Adipocyte (in vitro differentiated cells): Measurements from ENCODE around the gene ZP2.
A peak's percentile ranks its signal among the peaks of the same experiment; 100 is the strongest.
"Not testable (repeated sequence)": the region's sequence is repeated elsewhere in the genome, so short reads cannot be mapped to it uniquely, and the experiment has no call there.

Experiments used
- DNase-seq: peaks from one replicate; pipeline ENCODE4 v3.0.0-alpha.2; 2015; ENCODE audit warnings: low read depth
- H3K27me3 ChIP-seq: replicated peaks from 2 replicates; pipeline ENCODE4 v1.7.0; 2013; ENCODE audit warnings: mild to moderate bottlenecking, low read length, moderate library complexity; ENCODE audit not compliant: control insufficient read depth, insufficient read depth
- H3K36me3 ChIP-seq: 2 replicates; pipeline ENCODE4 v1.7.0; 2013; ENCODE audit warnings: low read length, mild to moderate bottlenecking, moderate library complexity; ENCODE audit not compliant: control insufficient read depth, insufficient read depth, severe bottlenecking
- H3K4me1 ChIP-seq: 2 replicates; pipeline ENCODE4 v1.7.0; 2013; ENCODE audit warnings: mild to moderate bottlenecking, low read length, moderate library complexity; ENCODE audit not compliant: control insufficient read depth, insufficient read depth
- H3K4me3 ChIP-seq: 2 replicates; pipeline ENCODE4 v1.7.0; 2013; ENCODE audit warnings: mild to moderate bottlenecking, low read length, moderate library complexity
- H3K9ac ChIP-seq: 2 replicates; pipeline ENCODE4 v1.7.0; 2013; ENCODE audit warnings: mild to moderate bottlenecking, low read length, moderate library complexity
- H3K9me3 ChIP-seq: 2 replicates; pipeline ENCODE4 v1.7.0; 2013; ENCODE audit warnings: mild to moderate bottlenecking, low read length, moderate library complexity; ENCODE audit not compliant: control insufficient read depth

ZP2 gene

DNA sequence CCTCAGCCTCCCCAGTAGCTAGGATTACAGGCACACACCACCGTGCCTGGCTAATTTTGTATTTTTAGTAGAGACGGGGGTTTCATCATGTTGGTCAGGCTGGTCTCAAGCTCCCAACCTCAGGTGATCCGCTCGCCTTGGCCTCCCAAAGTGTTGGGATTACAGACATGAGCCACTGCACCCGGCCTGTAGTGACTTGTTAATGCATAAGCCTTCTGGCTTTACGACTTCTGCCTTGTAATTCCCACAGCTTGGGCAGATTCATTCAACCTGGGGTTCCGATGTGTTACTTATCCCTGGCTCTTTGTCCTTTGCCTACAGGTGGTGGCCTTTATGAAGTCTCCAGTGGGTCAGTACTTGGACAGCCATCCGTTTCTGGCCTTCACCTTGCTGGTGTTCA is 41.3 kb downstream of the ZP2 start:
- H3K36me3 ChIP-seq = peaks cover 71% of the 10 kb centered on the region
- H3K4me3 ChIP-seq, H3K27me3 ChIP-seq, H3K4me1 ChIP-seq, H3K9ac ChIP-seq, H3K9me3 ChIP-seq, DNase-seq: not testable (repeated sequence)

DNA sequence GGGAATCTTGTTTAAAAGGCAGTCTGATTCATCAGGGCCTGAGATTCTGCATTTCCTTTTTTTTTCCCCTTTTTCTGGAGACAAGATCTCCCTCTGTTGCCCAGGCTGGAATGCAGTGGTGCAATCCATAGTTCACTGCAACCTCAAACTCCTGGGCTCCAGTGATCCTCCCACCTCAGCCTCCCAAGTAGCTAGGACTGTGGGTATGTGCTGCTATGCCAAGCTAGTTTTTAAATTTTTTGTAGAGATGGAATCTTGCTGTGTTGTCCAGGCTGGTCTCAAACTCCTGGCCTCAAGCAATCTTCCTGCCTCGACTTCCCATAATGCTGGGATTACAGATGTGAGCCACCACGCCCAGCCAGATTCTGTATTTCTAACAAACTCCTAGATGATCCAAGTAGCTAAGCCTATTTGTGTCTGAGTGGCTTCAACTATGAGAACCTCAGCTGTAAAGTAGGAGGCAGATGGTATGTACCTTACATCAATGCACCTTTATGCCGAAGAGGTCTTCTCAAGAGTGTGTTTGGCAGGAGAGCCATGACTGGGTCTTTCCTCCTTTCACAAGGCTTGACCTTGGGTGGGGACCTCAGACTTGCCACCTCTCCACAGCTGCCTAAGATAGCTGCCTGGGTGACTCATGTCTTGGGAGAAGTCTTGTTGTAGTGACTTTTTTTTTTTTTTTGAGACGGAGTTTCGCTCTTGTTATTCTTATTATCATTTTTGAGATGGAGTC is 42.0 kb downstream of the ZP2 start:
- DNase-seq = peak; percentile 21
- no peak overlapping the region for H3K9ac ChIP-seq
- H3K4me1 ChIP-seq = peaks cover 6% of the 10 kb centered on the region
- no peaks in the 10 kb centered on the region for H3K9me3 ChIP-seq
- no peaks in the 10 kb centered on the region for H3K27me3 ChIP-seq
- H3K36me3 ChIP-seq = peaks cover 68% of the 10 kb centered on the region
- no peak overlapping the region for H3K4me3 ChIP-seq

DNA sequence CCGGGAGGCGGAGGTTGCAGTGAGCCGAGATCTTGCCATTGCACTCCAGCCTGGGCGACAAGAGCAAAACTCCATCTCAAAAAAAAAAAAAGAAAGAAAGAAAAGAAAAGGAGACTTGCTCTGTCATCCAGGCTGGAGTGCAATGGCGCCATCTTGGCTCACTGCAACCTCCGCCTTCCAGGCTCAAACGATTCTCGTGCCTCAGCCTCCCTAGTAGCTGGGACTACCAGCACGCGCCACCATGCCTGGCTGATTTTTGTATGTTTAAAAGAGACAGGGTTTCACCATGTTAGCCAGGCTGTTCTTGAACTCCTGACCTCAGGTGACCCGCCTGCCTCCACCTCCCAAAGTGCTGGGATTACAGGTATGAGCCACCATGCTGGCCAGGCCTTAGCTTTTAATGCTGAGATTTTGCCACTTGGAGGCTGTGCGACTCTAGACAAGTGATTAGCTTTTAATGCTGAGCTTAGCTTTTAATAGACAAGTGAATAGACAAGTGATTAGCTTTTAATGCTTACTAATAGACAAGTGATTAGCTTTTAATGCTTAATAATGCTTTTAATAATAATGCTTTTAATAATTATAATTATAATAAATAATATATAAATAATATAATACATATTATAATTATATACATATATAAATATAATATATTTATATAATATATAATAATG is 43.3 kb downstream of the ZP2 start:
- Histone ChIP-seq H3K4me1 (peaks cover 15% of the 10 kb centered on the region), H3K9me3 (no peaks in the 10 kb centered on the region), H3K27me3 (no peaks in the 10 kb centered on the region), H3K36me3 (peaks cover 62% of the 10 kb centered on the region), H3K4me3 (no peak overlapping the region), H3K9ac (no peak overlapping the region)
- no peak for DNase-seq

DNA sequence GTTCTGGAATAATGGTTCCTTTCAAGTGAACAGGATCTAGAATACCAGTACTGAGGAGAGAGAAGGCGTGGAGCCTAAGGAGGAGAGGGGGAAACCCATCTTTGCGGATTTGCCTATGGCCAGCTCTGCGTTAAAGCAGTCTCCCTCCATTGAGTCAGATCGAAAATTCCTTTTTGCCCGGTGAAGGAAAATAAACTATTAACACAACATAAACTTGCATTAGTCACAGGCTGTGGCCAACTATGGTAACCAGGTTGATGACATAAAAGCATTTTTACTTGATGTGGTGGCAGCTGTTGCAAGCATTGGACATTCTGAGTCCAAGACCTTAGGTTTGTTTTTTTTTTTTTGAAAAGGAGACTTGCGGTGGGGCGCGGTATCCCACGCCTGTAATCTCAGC is 44.0 kb downstream of the ZP2 start:
- Histone ChIP-seq H3K4me1 (peaks cover 22% of the 10 kb centered on the region), H3K9ac (no peak overlapping the region), H3K36me3 (peaks cover 55% of the 10 kb centered on the region), H3K27me3 (no peaks in the 10 kb centered on the region), H3K9me3 (no peaks in the 10 kb centered on the region), H3K4me3 (no peak overlapping the region)
- DNase-seq = peak; percentile 61

DNA sequence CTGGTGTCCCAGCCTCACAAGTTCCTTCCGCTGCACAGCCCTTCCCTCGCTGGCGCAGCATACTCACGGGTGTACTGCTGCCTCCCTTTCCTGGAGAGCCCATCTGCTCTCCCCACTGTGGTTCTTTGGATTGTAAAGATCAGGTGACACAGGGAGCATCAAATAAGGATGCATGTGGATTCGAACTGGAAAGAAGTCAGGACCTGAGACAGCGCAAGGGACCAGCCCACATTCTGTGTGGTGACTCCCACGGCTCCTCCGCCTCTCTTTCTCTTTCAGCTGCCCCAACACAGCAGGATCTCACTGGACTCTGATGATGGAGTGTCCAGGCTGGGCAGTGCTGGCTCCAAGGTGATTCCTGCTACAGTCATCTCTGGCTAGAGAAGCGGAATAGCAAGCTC is 44.8 kb downstream of the ZP2 start:
- H3K36me3 ChIP-seq = peaks cover 47% of the 10 kb centered on the region
- H3K9ac ChIP-seq = no peak overlapping the region
- H3K9me3 ChIP-seq = no peaks in the 10 kb centered on the region
- no peak for DNase-seq
- no peak overlapping the region for H3K4me3 ChIP-seq
- no peaks in the 10 kb centered on the region for H3K27me3 ChIP-seq
- H3K4me1 ChIP-seq = peaks cover 27% of the 10 kb centered on the region

DNA sequence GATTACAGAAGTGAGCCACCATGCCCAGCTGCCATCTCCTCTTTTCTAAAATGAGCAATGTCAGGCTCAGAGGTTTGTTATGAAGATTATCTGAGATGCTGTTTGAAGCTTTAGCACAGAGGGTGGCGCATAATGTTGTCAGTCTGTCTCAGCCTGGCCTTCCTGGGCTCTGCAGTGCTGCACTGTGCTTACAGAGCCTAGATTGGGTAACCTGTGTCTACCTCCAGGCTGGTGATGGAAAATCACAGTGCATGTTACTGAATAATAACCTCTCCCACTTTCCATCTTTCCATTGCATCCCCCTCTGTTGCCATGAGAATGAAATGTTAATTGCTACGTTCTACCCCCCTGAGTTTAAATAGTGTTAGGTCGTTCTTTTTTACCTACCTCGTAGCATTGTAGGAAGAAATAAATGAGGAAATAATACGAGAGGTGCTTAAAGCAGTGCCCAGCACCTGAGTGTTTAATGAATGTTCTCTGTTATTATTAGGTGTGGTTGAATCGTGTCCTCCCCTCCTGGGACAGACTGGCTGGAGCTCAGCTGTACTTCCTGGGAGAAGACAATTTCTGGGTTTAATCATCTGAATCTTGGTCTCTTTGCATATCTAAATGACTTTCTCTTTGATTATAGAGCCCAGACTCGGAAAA is 46.7 kb downstream of the ZP2 start:
- Histone ChIP-seq H3K4me3 (no peak overlapping the region), H3K9ac (no peak overlapping the region), H3K9me3 (no peaks in the 10 kb centered on the region), H3K27me3 (no peaks in the 10 kb centered on the region), H3K36me3 (peaks cover 32% of the 10 kb centered on the region), H3K4me1 (peaks cover 45% of the 10 kb centered on the region)
- DNase-seq = no peak

DNA sequence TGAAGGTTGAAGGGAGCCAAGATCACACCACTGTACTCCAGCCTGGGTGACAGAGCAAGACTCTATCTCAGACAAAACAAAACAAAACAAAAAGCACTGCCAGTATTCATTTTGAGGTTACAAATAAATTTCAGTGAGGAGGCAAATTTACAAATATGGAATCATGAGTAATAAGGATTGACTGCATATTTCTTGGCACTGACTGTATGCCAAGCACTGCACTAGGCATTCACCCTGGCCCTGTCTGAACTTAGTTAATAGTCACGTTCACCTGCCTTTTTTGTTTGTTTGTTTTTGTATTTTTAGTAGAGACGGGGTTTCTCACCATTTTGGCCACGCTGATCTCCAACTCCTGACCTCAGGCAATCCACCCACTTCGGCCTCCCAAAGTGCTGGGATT is 47.8 kb downstream of the ZP2 start:
- H3K4me3 ChIP-seq = no peak overlapping the region
- peaks cover 32% of the 10 kb centered on the region for H3K36me3 ChIP-seq
- no peak overlapping the region for H3K9ac ChIP-seq
- no peaks in the 10 kb centered on the region for H3K9me3 ChIP-seq
- DNase-seq = peak; percentile 17
- no peaks in the 10 kb centered on the region for H3K27me3 ChIP-seq
- H3K4me1 ChIP-seq = peaks cover 40% of the 10 kb centered on the region

DNA sequence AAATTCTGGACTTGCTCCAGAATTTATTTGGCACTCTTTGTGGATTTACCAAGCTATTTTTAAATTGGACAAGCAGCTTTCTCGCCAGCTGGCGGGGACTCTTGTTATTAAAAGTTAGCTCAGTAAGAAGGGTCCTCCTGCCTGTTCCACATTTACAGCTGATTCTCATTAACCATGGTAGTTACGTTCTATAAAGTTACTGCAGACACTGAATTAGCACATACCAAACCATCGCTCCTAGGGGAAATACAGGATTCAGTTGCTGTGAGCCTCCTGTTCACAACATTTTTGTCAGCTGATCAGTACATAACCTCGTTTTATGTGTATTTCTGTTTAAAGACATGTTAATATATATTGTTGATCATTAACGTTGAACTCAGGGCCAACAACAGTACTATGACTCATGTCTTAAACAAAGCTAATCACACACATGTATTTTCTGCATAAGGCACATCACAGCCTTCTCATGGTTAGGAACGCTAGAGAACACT is 48.7 kb downstream of the ZP2 start:
- H3K36me3 ChIP-seq = peaks cover 32% of the 10 kb centered on the region
- H3K4me3 ChIP-seq = peak overlapping the region; percentile 53
- no peaks in the 10 kb centered on the region for H3K27me3 ChIP-seq
- peaks cover 46% of the 10 kb centered on the region for H3K4me1 ChIP-seq
- H3K9me3 ChIP-seq = no peaks in the 10 kb centered on the region
- no peak for DNase-seq
- peak overlapping the region; percentile 1 for H3K9ac ChIP-seq

DNA sequence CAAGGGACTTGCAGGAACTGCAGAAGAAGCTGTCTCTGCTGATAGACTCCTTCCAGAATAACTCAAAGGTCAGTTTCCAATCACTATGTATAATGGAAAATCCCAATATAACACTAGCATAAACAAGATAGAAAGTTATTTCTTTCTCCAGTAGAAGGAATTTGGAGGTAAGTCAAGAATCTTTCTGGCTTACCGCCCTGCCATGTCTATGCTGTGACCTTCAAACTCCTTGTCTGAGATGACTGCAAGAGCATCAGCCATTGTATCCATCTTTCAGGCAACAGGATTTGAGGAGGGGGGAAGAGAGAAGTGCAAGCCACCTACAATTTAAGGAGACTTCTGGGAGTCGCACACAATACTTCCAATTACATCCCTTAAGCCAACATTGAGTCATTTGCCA is 50.2 kb downstream of the ZP2 start:
- no peak for DNase-seq
- H3K9me3 ChIP-seq = no peaks in the 10 kb centered on the region
- peaks cover 21% of the 10 kb centered on the region for H3K36me3 ChIP-seq
- peaks cover 53% of the 10 kb centered on the region for H3K4me1 ChIP-seq
- H3K4me3 ChIP-seq = peak overlapping the region; percentile 86
- no peaks in the 10 kb centered on the region for H3K27me3 ChIP-seq
- H3K9ac ChIP-seq = no peak overlapping the region

DNA sequence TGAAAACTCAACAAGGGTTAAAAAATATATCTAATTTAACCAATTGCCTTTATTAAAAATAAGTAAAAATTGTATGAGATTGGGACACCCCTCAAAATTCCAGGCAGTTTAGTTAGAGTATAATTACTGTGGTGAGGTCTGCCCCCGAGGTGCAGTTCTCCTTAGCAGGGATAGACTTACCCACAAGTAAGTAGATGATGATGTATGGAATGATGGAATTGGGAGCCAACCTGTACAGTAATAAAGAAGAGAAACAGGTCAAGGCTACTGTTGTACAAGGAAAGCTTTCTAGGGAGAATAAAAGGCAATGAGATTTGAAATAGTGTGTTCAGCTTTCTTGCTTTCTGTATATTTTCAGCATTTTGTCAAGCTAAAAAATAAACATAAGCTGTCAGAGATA is 51.1 kb downstream of the ZP2 start:
- peaks cover 53% of the 10 kb centered on the region for H3K4me1 ChIP-seq
- peak overlapping the region; percentile 86 for H3K4me3 ChIP-seq
- no peak for DNase-seq
- H3K27me3 ChIP-seq = no peaks in the 10 kb centered on the region
- peaks cover 11% of the 10 kb centered on the region for H3K36me3 ChIP-seq
- H3K9ac ChIP-seq = no peak overlapping the region
- H3K9me3 ChIP-seq = no peaks in the 10 kb centered on the region

DNA sequence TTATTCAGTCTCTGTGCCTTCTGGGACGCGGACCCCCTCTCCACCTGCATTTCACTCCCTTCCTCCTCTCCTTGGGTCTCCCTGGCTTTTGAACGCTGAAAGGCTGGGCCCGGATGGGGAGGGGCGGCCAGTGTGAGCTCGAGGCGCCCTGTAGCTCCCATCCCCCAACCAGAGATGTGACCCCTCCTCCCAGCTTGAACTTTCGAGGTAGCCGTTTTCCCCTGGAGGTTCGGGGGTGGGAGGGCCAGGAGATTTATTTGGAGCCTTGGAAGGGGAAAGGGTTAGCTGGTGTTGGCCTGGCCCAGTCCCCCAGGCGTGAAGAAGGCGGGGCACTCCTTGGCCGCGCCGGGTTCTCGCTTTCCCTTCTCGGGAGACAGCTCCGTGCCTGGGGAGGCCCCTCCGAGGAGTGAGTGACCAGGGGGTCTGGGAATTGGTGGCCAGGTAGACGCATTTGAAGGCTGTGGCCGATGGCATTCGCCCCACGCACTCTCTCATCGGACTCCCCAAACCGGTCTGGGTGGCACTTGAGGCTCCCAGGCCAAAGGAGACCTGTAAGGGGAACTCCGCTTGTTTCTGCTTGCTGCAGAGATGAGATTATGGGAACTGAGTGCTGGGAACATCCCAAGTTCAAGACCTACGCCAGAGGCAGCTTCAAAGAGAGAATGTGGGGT is 52.0 kb downstream of the ZP2 start:
- peaks cover 53% of the 10 kb centered on the region for H3K4me1 ChIP-seq
- peak overlapping the region; percentile 89 for H3K9ac ChIP-seq
- no peaks in the 10 kb centered on the region for H3K27me3 ChIP-seq
- DNase-seq = peak; percentile 16
- peaks cover 6% of the 10 kb centered on the region for H3K36me3 ChIP-seq
- no peaks in the 10 kb centered on the region for H3K9me3 ChIP-seq
- peak overlapping the region; percentile 86 for H3K4me3 ChIP-seq
